ENCODE measurements around the gene RNLS.

GRCh38 chr10:88530629-88531391, 52.3 kb downstream of the RNLS start:
- TF ChIP-seq, protein P1, sequence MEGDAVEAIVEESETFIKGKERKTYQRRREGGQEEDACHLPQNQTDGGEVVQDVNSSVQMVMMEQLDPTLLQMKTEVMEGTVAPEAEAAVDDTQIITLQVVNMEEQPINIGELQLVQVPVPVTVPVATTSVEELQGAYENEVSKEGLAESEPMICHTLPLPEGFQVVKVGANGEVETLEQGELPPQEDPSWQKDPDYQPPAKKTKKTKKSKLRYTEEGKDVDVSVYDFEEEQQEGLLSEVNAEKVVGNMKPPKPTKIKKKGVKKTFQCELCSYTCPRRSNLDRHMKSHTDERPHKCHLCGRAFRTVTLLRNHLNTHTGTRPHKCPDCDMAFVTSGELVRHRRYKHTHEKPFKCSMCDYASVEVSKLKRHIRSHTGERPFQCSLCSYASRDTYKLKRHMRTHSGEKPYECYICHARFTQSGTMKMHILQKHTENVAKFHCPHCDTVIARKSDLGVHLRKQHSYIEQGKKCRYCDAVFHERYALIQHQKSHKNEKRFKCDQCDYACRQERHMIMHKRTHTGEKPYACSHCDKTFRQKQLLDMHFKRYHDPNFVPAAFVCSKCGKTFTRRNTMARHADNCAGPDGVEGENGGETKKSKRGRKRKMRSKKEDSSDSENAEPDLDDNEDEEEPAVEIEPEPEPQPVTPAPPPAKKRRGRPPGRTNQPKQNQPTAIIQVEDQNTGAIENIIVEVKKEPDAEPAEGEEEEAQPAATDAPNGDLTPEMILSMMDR (IDR thresholded peaks at IDR 0.05): no peak
- TF ChIP-seq POLR2A (IDR thresholded peaks at IDR 0.05): no peak

Data from vagina (tissue), 2 donors.